Measurements from ENCODE around the gene MTCH2. TPM values are rescaled to one million over a fixed set of nuclear protein-coding genes. Genes with fewer than 3 reads are reported as not detected.
A peak's percentile ranks its signal among the peaks of the same experiment; 100 is the strongest.

The MTCH2 gene
- total RNA-seq, 1 donor from 2014 or later: 83.6 TPM

DNA sequence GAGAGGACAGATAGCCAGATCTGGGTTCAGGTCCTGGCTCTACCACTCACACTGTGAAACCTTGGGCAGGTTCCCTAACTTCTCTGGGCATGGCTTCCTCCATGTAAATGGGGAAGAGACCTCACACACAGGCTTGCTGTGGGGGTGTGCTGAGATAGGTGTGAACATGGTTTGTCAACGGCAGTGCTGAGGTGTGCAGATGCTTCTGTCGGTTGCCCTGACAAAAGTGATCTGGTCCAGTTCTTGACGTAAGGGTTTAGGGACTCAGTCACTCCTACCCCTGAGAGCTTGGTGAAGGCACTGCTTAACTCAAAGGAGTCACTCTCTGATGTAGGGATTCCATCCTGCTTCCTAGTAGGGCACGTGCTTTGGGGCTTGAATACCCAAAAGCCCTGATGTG, 50.1 kb downstream of the MTCH2 start:
- no peak overlapping the region for H3K27ac Mint-ChIP-seq
- Histone ChIP-seq H2AFZ (replicated peaks) (no peak overlapping the region), H3K79me2 (ENCODE audit: low read depth) (no peaks in the 10 kb centered on the region), H3F3A (ENCODE audit: low read depth) (peaks cover 20% of the 10 kb centered on the region), H3K9ac (no peak overlapping the region), H3K4me2 (no peak overlapping the region), H3K9me3 (ENCODE audit: low read depth) (no peaks in the 10 kb centered on the region), H3K4me3 (no peak overlapping the region), H3K27ac (no peak overlapping the region), H4K20me1 (ENCODE audit: low read depth) (no peaks in the 10 kb centered on the region), H3K27me3 (peaks cover 39% of the 10 kb centered on the region), H3K36me3 (no peaks in the 10 kb centered on the region), H3K4me1 (peaks cover 9% of the 10 kb centered on the region)
- H3K9me3 Mint-ChIP-seq: no peaks in the 10 kb centered on the region
- H3K36me3 Mint-ChIP-seq: peaks cover 6% of the 10 kb centered on the region
- H3K4me1 Mint-ChIP-seq: peaks cover 32% of the 10 kb centered on the region
- DNase-seq (ENCODE audit: low spot score): no peak
- H3K4me3 Mint-ChIP-seq: peak overlapping the region; percentile 89
- H3K27me3 Mint-ChIP-seq (ENCODE audit: insufficient read depth, low read depth): peaks cover 13% of the 10 kb centered on the region
- no peak for TF ChIP-seq EZH2 (IDR thresholded peaks at IDR 0.05)
- TF ChIP-seq, protein P1, sequence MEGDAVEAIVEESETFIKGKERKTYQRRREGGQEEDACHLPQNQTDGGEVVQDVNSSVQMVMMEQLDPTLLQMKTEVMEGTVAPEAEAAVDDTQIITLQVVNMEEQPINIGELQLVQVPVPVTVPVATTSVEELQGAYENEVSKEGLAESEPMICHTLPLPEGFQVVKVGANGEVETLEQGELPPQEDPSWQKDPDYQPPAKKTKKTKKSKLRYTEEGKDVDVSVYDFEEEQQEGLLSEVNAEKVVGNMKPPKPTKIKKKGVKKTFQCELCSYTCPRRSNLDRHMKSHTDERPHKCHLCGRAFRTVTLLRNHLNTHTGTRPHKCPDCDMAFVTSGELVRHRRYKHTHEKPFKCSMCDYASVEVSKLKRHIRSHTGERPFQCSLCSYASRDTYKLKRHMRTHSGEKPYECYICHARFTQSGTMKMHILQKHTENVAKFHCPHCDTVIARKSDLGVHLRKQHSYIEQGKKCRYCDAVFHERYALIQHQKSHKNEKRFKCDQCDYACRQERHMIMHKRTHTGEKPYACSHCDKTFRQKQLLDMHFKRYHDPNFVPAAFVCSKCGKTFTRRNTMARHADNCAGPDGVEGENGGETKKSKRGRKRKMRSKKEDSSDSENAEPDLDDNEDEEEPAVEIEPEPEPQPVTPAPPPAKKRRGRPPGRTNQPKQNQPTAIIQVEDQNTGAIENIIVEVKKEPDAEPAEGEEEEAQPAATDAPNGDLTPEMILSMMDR (IDR thresholded peaks at IDR 0.05): no peak
- no peak for TF ChIP-seq EZH2phosphoT487 (IDR thresholded peaks at IDR 0.05)

DNA sequence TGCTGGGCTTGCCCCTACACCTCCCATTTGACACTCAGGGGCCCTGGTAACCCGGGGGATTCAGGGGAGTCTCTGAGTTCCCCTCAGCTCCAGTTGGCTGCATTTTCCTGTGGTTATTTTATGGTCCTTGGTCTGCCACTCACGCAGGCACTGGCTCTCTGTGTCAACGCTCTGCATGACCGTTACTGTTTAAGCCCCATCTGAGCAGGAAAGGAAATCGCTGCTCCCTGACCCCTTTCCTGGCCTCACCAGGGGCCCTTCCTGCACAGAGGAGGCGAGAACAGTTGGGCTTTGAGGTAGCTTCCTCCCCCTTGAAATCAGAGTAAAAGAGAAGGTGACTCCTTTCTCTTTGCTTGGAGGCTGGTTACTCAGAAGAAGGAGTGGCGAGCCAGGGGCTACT, 50.6 kb downstream of the MTCH2 start:
- H3K36me3 Mint-ChIP-seq: peaks cover 6% of the 10 kb centered on the region
- Histone ChIP-seq H3K27me3 (peaks cover 39% of the 10 kb centered on the region), H3K4me1 (peaks cover 9% of the 10 kb centered on the region), H3K79me2 (ENCODE audit: low read depth) (no peaks in the 10 kb centered on the region), H3K4me2 (no peak overlapping the region), H3K36me3 (no peaks in the 10 kb centered on the region), H3K27ac (no peak overlapping the region), H3F3A (ENCODE audit: low read depth) (peaks cover 20% of the 10 kb centered on the region), H3K9ac (no peak overlapping the region), H2AFZ (replicated peaks) (no peak overlapping the region), H3K9me3 (ENCODE audit: low read depth) (no peaks in the 10 kb centered on the region), H4K20me1 (ENCODE audit: low read depth) (no peaks in the 10 kb centered on the region), H3K4me3 (no peak overlapping the region)
- peaks cover 34% of the 10 kb centered on the region for H3K4me1 Mint-ChIP-seq
- H3K27ac Mint-ChIP-seq: peak overlapping the region; percentile 69
- TF ChIP-seq EZH2phosphoT487 (IDR thresholded peaks at IDR 0.05) (no peak), EZH2 (IDR thresholded peaks at IDR 0.05) (no peak)
- TF ChIP-seq, protein P1 (IDR thresholded peaks at IDR 0.05): no peak
- no peaks in the 10 kb centered on the region for H3K9me3 Mint-ChIP-seq
- peak; percentile 14 for DNase-seq (ENCODE audit: low spot score)
- no peak overlapping the region for H3K4me3 Mint-ChIP-seq
- peaks cover 15% of the 10 kb centered on the region for H3K27me3 Mint-ChIP-seq (ENCODE audit: insufficient read depth, low read depth)

DNA sequence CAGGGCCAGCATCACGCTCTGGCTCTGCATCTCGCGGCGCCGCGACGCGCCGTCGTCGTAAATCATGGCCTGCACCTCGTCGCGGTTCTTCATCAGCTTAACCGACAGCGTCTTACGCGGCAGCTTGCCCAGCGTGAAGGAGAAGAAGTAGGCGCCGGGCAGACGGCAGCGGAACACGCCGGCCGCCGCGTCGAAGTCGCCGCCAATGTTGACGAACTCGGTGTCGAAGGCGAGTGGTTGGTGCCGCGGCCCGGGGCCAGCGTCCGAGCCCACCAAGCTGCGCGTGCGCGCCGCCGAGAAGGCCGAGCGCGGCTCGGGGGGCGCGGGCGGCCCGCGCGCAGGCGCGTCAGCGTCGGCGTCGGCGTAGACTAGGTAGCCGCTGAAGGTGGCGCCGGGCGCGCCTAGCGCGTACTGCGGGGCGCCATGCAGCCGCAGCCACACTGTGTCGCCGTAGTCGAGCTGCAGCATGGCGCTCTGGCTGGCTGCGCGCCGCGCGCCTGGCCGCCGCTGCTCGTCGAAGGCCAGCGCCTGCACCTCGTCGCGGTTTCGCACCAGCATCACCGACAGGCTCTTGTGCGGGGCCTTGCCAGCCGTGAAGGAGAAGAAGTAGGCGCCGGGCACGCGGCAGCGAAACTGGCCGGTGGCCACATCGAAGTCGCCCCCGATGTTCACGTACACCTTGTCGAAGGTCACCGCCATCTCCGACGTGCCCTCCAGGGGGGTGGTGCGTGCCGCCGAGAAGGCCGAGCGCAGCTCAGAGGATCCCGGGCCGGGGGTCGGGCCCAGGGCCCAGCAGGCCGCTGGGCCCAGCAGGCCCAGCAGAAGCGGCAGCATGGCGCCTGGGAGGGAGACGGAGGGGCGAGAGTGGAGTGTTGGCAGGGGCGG, 52.1 kb downstream of the MTCH2 start:
- H3K4me3 ChIP-seq: no peak overlapping the region
- no peak overlapping the region for H3K4me3 Mint-ChIP-seq
- H4K20me1 ChIP-seq (ENCODE audit: low read depth): no peaks in the 10 kb centered on the region
- no peak overlapping the region for H2AFZ ChIP-seq (replicated peaks)
- no peaks in the 10 kb centered on the region for H3K79me2 ChIP-seq (ENCODE audit: low read depth)
- peaks cover 6% of the 10 kb centered on the region for H3K36me3 Mint-ChIP-seq
- peaks cover 33% of the 10 kb centered on the region for H3K27me3 ChIP-seq
- H3K9me3 ChIP-seq (ENCODE audit: low read depth): no peaks in the 10 kb centered on the region
- H3K27ac ChIP-seq: no peak overlapping the region
- no peaks in the 10 kb centered on the region for H3K9me3 Mint-ChIP-seq
- peak; percentile 15 for DNase-seq (ENCODE audit: low spot score)
- no peak overlapping the region for H3K4me2 ChIP-seq
- no peak overlapping the region for H3K27ac Mint-ChIP-seq
- H3F3A ChIP-seq (ENCODE audit: low read depth): peaks cover 19% of the 10 kb centered on the region
- H3K9ac ChIP-seq: no peak overlapping the region
- TF ChIP-seq, protein P1 (IDR thresholded peaks at IDR 0.05): no peak
- no peak for TF ChIP-seq EZH2phosphoT487 (IDR thresholded peaks at IDR 0.05)
- TF ChIP-seq EZH2 (IDR thresholded peaks at IDR 0.05): no peak
- H3K27me3 Mint-ChIP-seq (ENCODE audit: insufficient read depth, low read depth): peaks cover 13% of the 10 kb centered on the region
- H3K36me3 ChIP-seq: no peaks in the 10 kb centered on the region
- peaks cover 38% of the 10 kb centered on the region for H3K4me1 Mint-ChIP-seq
- H3K4me1 ChIP-seq: peaks cover 9% of the 10 kb centered on the region

All from neural progenitor cell (in vitro differentiated cells).